ENCODE measurements around the gene ST3GAL2. TPM values are rescaled to one million over a fixed set of nuclear protein-coding genes. Genes with fewer than 3 reads are reported as not detected.

Gene ST3GAL2
- total RNA-seq, 1 experiment from 2014 or later: 49.4 TPM

DNA sequence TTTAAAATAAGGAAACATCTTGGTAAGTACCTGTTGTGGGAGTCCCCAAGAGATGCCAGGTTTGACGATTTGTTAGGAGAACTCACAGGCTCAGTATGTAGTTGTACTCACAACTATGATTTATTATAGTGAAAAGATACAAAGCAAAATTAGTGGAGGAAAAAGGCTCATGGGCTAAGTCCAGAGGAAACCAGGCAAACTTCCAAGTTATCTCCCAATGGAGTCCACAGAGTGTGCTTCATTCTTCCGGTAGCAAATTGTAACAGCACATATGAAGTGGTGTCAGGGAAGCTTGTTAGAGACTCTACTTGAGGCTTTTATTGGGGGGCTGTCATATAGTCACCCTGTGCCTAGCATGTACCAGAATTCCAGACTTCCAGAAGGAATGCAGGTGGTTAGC lies 89.9 kb downstream of the ST3GAL2 start:
- H3K27me3 Mint-ChIP-seq (ENCODE audit: low read depth): no peaks in the 10 kb centered on the region
- no peak overlapping the region for H3K4me3 Mint-ChIP-seq
- H3K36me3 Mint-ChIP-seq: peaks cover 15% of the 10 kb centered on the region
- CTCF ChIA-PET: no interaction called here
- ATAC-seq (no peak), DNase-seq (ENCODE audit: low spot score) (no peak)
- POLR2A ChIA-PET: no interaction called here
- peaks cover 13% of the 10 kb centered on the region for H3K4me1 Mint-ChIP-seq
- H3K9me3 Mint-ChIP-seq: no peaks in the 10 kb centered on the region
- TF ChIP-seq, protein P1, sequence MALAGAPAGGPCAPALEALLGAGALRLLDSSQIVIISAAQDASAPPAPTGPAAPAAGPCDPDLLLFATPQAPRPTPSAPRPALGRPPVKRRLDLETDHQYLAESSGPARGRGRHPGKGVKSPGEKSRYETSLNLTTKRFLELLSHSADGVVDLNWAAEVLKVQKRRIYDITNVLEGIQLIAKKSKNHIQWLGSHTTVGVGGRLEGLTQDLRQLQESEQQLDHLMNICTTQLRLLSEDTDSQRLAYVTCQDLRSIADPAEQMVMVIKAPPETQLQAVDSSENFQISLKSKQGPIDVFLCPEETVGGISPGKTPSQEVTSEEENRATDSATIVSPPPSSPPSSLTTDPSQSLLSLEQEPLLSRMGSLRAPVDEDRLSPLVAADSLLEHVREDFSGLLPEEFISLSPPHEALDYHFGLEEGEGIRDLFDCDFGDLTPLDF (CRISPR knock-in tag; IDR thresholded peaks at IDR 0.05): no peak
- TF ChIP-seq, protein P2, sequence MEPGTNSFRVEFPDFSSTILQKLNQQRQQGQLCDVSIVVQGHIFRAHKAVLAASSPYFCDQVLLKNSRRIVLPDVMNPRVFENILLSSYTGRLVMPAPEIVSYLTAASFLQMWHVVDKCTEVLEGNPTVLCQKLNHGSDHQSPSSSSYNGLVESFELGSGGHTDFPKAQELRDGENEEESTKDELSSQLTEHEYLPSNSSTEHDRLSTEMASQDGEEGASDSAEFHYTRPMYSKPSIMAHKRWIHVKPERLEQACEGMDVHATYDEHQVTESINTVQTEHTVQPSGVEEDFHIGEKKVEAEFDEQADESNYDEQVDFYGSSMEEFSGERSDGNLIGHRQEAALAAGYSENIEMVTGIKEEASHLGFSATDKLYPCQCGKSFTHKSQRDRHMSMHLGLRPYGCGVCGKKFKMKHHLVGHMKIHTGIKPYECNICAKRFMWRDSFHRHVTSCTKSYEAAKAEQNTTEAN (CRISPR knock-in tag; IDR thresholded peaks at IDR 0.05): no peak
- TF ChIP-seq ZNF317 (CRISPR knock-in tag; IDR thresholded peaks at IDR 0.05; ENCODE audit: borderline replicate concordance, low read depth) (no peak), FOXJ3 (CRISPR knock-in tag; IDR thresholded peaks at IDR 0.05; ENCODE audit: borderline replicate concordance) (no peak), SOX15 (CRISPR knock-in tag; IDR thresholded peaks at IDR 0.05) (no peak), CBFB (CRISPR knock-in tag; IDR thresholded peaks at IDR 0.05; ENCODE audit: low read depth) (no peak), CREM (CRISPR knock-in tag; IDR thresholded peaks at IDR 0.05) (no peak), ELF4 (CRISPR knock-in tag; IDR thresholded peaks at IDR 0.05; ENCODE audit: low read depth) (no peak), MXD4 (CRISPR knock-in tag; IDR thresholded peaks at IDR 0.05; ENCODE audit: borderline replicate concordance) (no peak)
- TF ChIP-seq, protein P3, sequence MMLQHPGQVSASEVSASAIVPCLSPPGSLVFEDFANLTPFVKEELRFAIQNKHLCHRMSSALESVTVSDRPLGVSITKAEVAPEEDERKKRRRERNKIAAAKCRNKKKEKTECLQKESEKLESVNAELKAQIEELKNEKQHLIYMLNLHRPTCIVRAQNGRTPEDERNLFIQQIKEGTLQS (CRISPR knock-in tag; conservative IDR thresholded peaks at IDR 0.05): no peak
- TF ChIP-seq, protein P4, sequence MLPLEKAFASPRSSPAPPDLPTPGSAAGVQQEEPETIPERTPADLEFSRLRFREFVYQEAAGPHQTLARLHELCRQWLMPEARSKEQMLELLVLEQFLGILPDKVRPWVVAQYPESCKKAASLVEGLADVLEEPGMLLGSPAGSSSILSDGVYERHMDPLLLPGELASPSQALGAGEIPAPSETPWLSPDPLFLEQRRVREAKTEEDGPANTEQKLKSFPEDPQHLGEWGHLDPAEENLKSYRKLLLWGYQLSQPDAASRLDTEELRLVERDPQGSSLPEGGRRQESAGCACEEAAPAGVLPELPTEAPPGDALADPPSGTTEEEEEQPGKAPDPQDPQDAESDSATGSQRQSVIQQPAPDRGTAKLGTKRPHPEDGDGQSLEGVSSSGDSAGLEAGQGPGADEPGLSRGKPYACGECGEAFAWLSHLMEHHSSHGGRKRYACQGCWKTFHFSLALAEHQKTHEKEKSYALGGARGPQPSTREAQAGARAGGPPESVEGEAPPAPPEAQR (CRISPR knock-in tag; IDR thresholded peaks at IDR 0.05): no peak
- TF ChIP-seq, protein P5, sequence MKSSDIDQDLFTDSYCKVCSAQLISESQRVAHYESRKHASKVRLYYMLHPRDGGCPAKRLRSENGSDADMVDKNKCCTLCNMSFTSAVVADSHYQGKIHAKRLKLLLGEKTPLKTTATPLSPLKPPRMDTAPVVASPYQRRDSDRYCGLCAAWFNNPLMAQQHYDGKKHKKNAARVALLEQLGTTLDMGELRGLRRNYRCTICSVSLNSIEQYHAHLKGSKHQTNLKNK (CRISPR knock-in tag; IDR thresholded peaks at IDR 0.05): no peak
- TF ChIP-seq, protein P6, sequence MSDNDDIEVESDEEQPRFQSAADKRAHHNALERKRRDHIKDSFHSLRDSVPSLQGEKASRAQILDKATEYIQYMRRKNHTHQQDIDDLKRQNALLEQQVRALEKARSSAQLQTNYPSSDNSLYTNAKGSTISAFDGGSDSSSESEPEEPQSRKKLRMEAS (CRISPR knock-in tag; IDR thresholded peaks at IDR 0.05): no peak
- TF ChIP-seq, protein P7, sequence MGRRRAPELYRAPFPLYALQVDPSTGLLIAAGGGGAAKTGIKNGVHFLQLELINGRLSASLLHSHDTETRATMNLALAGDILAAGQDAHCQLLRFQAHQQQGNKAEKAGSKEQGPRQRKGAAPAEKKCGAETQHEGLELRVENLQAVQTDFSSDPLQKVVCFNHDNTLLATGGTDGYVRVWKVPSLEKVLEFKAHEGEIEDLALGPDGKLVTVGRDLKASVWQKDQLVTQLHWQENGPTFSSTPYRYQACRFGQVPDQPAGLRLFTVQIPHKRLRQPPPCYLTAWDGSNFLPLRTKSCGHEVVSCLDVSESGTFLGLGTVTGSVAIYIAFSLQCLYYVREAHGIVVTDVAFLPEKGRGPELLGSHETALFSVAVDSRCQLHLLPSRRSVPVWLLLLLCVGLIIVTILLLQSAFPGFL (CRISPR knock-in tag; IDR thresholded peaks at IDR 0.05; ENCODE audit: borderline replicate concordance): no peak
- H3K27ac Mint-ChIP-seq: no peak overlapping the region

DNA sequence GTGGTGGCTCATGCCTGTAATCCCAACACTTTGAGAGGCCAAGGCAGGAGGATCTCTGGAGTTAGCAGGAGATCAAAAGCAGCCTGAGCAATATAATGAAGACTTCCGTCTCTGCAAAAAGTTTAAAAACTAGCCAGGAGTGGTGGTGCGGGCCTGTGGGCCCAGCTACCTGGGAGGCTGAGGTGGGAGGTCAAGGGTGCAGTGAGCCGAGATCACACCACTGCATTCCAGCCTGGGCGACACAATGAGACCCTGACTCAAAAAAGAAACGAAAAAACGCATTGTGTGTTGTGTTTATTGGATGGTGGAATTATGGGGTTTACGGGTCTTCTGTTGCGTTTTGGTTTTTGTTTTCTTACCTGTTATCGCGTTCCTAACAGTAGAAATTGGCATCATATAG lies 93.1 kb downstream of the ST3GAL2 start:
- Mint-ChIP-seq H3K4me3 (peak overlapping the region; percentile 94), H3K9me3 (no peaks in the 10 kb centered on the region), H3K4me1 (peaks cover 24% of the 10 kb centered on the region), H3K27me3 (ENCODE audit: low read depth) (no peaks in the 10 kb centered on the region), H3K27ac (peak overlapping the region; percentile 89), H3K36me3 (peaks cover 9% of the 10 kb centered on the region)
- ChIA-PET POLR2A (interaction anchor here (0.8 to 1.4 kb wide), 3 partner anchors 34 to 57 kb away, joined by 3 to 8 read pairs (median 4); partner anchors contain the start of gene AARS1), CTCF (interaction anchor here (0.9 to 1.5 kb wide), 4 partner anchors 14 to 57 kb away, joined by 3 to 6 read pairs (median 3); partner anchors contain the start of gene AARS1)
- ATAC-seq: no peak
- no peak for DNase-seq (ENCODE audit: low spot score)
- TF ChIP-seq GTF2I (CRISPR knock-in tag; conservative IDR thresholded peaks at IDR 0.05): no peak
- TF ChIP-seq, protein P8, sequence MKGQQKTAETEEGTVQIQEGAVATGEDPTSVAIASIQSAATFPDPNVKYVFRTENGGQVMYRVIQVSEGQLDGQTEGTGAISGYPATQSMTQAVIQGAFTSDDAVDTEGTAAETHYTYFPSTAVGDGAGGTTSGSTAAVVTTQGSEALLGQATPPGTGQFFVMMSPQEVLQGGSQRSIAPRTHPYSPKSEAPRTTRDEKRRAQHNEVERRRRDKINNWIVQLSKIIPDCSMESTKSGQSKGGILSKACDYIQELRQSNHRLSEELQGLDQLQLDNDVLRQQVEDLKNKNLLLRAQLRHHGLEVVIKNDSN (CRISPR knock-in tag; IDR thresholded peaks at IDR 0.05): 0 out of 2 replicates have a peak, but pooled peaks have one; percentile 21

Measured in WTC11 (cell line).